IMR-90 (cell line): ENCODE measurements around the gene SCFD1. TPM values are rescaled to one million over a fixed set of nuclear protein-coding genes. Genes with fewer than 3 reads are reported as not detected.
A peak's percentile ranks its signal among the peaks of the same experiment; 100 is the strongest.

Source experiments
- ATAC-seq: fragments of 200-7000 bp; cut with Tn5 transposase; 2 replicates; pipeline ENCODE4 v1.9.1; 2020; ENCODE audit warnings: low read depth, mild to moderate bottlenecking, moderate library complexity
- BruUV-seq: library from RNA; stranded (reverse); fragments of 400-500 nt; replicated peaks from 2 replicates; lab custom pipeline; 2021; lab: Mats Ljungman, UMichigan
- CTCF ChIA-PET: fragments of 300-600 bp; formaldehyde crosslinking; extraction: SDS; loops from one replicate; lab custom pipeline; 2021; ENCODE audit warnings: antibody characterized with exemption; lab: Yijun Ruan, JAX
- POLR2A ChIA-PET: fragments of 300-600 bp; sonication (Branson Sonifier 250); formaldehyde crosslinking; loops from one replicate; lab custom pipeline; 2022; ENCODE audit warnings: antibody characterized with exemption; ENCODE audit not compliant: unreplicated experiment; lab: Charles Lee
- DNase-seq: peaks from one replicate; pipeline ENCODE4 v3.0.0; 2013
- H2AFZ ChIP-seq: replicated peaks from 2 replicates; pipeline ENCODE3; 2013; ENCODE audit warnings: low read length, mild to moderate bottlenecking; ENCODE audit not compliant: poor library complexity
- H2AK5ac ChIP-seq: 2 replicates; pipeline ENCODE4 v1.6.1; 2013; ENCODE audit warnings: low read depth, low read length, inconsistent platforms
- H2AK9ac ChIP-seq: replicated peaks from 2 replicates; pipeline ENCODE3; 2013; ENCODE audit warnings: mild to moderate bottlenecking, low read depth, low read length, moderate library complexity; ENCODE audit not compliant: poor library complexity
- H2BK120ac ChIP-seq: 2 replicates; pipeline ENCODE4 v1.6.1; 2013; ENCODE audit warnings: low read depth, low read length, inconsistent platforms
- H2BK15ac ChIP-seq: 3 replicates; pipeline ENCODE4 v1.6.1; 2013; ENCODE audit warnings: low read depth, low read length, inconsistent platforms
- H2BK20ac ChIP-seq: 2 replicates; pipeline ENCODE4 v1.6.1; 2013; ENCODE audit warnings: low read depth, mild to moderate bottlenecking, inconsistent platforms, low read length, moderate library complexity
- H2BK5ac ChIP-seq: 2 replicates; pipeline ENCODE4 v1.6.1; 2013; ENCODE audit warnings: mild to moderate bottlenecking, low read depth, low read length, inconsistent platforms; ENCODE audit not compliant: poor library complexity, severe bottlenecking
- H3K14ac ChIP-seq: replicated peaks from 2 replicates; pipeline ENCODE4 v1.6.1; 2013; ENCODE audit warnings: low read depth, low read length, inconsistent platforms
- H3K18ac ChIP-seq: 2 replicates; pipeline ENCODE4 v1.6.1; 2013; ENCODE audit warnings: low read depth, low read length, control low read depth
- H3K23ac ChIP-seq: 2 replicates; pipeline ENCODE4 v1.6.1; 2013; ENCODE audit warnings: low read depth, low read length, inconsistent platforms
- H3K27ac ChIP-seq: 2 replicates; pipeline ENCODE4 v1.5.1; 2013; ENCODE audit warnings: mild to moderate bottlenecking, control low read depth, low read length; ENCODE audit not compliant: insufficient read depth
- H3K27me3 ChIP-seq: 2 replicates; pipeline ENCODE4 v1.6.1; 2013; ENCODE audit warnings: low read length; ENCODE audit not compliant: control insufficient read depth, insufficient read depth
- H3K36me3 ChIP-seq: 2 replicates; pipeline ENCODE4 v1.6.1; 2013; ENCODE audit warnings: low read length, mixed read lengths; ENCODE audit not compliant: control insufficient read depth, insufficient read depth
- H3K4ac ChIP-seq: 2 replicates; pipeline ENCODE4 v1.6.1; 2013; ENCODE audit warnings: low read depth, low read length, inconsistent platforms
- H3K4me1 ChIP-seq: 2 replicates; pipeline ENCODE4 v1.6.1; 2013; ENCODE audit warnings: low read length, mixed read lengths; ENCODE audit not compliant: control insufficient read depth, insufficient read depth
- H3K4me2 ChIP-seq: 2 replicates; pipeline ENCODE4 v1.6.1; 2013; ENCODE audit warnings: low read depth, mild to moderate bottlenecking, control low read depth, low read length, moderate library complexity
- H3K4me3 ChIP-seq: 2 replicates; pipeline ENCODE4 v1.5.1; 2013; ENCODE audit warnings: low read depth, mild to moderate bottlenecking, control low read depth, low read length, moderate library complexity; ENCODE audit not compliant: insufficient read depth
- H3K56ac ChIP-seq: 2 replicates; pipeline ENCODE4 v1.6.1; 2013; ENCODE audit warnings: low read length, inconsistent platforms; ENCODE audit not compliant: insufficient read depth; ENCODE audit errors: extremely low read depth
- H3K79me1 ChIP-seq, 2 experiments: 2 replicates each; pipeline ENCODE4 v1.6.1; 2013; ENCODE audit warnings: low read length in 2 of 2, inconsistent platforms in 1 of 2, low read depth in 1 of 2
- H3K9ac ChIP-seq: 2 replicates; pipeline ENCODE4 v1.6.1; 2013; ENCODE audit warnings: low read depth, low read length, control low read depth
- H3K9me1 ChIP-seq: 2 replicates; pipeline ENCODE4 v1.6.1; 2013; ENCODE audit warnings: low read length, inconsistent platforms; ENCODE audit not compliant: insufficient read depth
- H3K9me3 ChIP-seq: 2 replicates; pipeline ENCODE4 v1.6.1; 2013; ENCODE audit warnings: low read length; ENCODE audit not compliant: control insufficient read depth, insufficient read depth
- H4K20me1 ChIP-seq: 2 replicates; pipeline ENCODE4 v1.6.1; 2013; ENCODE audit warnings: low read length, inconsistent platforms; ENCODE audit not compliant: insufficient read depth
- H4K5ac ChIP-seq: 2 replicates; pipeline ENCODE4 v1.6.1; 2013; ENCODE audit warnings: mild to moderate bottlenecking, low read depth, low read length, control low read depth
- H4K8ac ChIP-seq, 2 experiments: 2 replicates each; pipeline ENCODE4 v1.6.1; 2013; ENCODE audit warnings: low read depth in 2 of 2, low read length in 2 of 2, control low read depth in 1 of 2, inconsistent platforms in 1 of 2
- H4K91ac ChIP-seq: 2 replicates; pipeline ENCODE4 v1.6.1; 2013; ENCODE audit warnings: low read depth, low read length, inconsistent platforms; ENCODE audit not compliant: insufficient read depth
- BHLHE40 ChIP-seq: fragments of 150-350 bp; IDR thresholded peaks from 2 replicates; pipeline ENCODE4 v1.6.1; 2016; ENCODE audit warnings: mild to moderate bottlenecking, low read depth, low read length
- CEBPB ChIP-seq: IDR thresholded peaks from 2 replicates; pipeline ENCODE4 v1.6.1; 2012; ENCODE audit warnings: low read depth, low read length, improper control_type of control experiment
- CHD1 ChIP-seq: IDR thresholded peaks from 2 replicates; pipeline ENCODE4 v1.6.1; 2012; ENCODE audit warnings: low read depth, low read length, improper control_type of control experiment
- FOS ChIP-seq: fragments of 150-350 bp; IDR thresholded peaks from 2 replicates; pipeline ENCODE4 v1.6.1; 2016; ENCODE audit warnings: low read depth, low read length
- MAFK ChIP-seq: IDR thresholded peaks from 2 replicates; pipeline ENCODE4 v1.6.1; 2012; ENCODE audit warnings: low read depth, low read length, improper control_type of control experiment
- MAZ ChIP-seq: IDR thresholded peaks from 2 replicates; pipeline ENCODE4 v1.6.1; 2012; ENCODE audit warnings: low read depth, mild to moderate bottlenecking, low read length, improper control_type of control experiment, moderate library complexity, borderline replicate concordance
- MXI1 ChIP-seq: IDR thresholded peaks from 2 replicates; pipeline ENCODE4 v1.6.1; 2012; ENCODE audit warnings: low read depth, mild to moderate bottlenecking, low read length, moderate library complexity, borderline replicate concordance
- NFE2L2 ChIP-seq: fragments of 150-350 bp; IDR thresholded peaks from 2 replicates; pipeline ENCODE4 v1.6.1; 2016; ENCODE audit warnings: low read depth, mild to moderate bottlenecking, low read length
- POLR2A ChIP-seq: IDR thresholded peaks from 2 replicates; pipeline ENCODE4 v1.6.1; 2012; ENCODE audit warnings: mild to moderate bottlenecking, low read depth, low read length
- RAD21 ChIP-seq: IDR thresholded peaks from 2 replicates; pipeline ENCODE4 v1.6.1; 2012; ENCODE audit warnings: low read length, improper control_type of control experiment
- RCOR1 ChIP-seq: IDR thresholded peaks from 2 replicates; pipeline ENCODE4 v1.6.1; 2012; ENCODE audit warnings: mild to moderate bottlenecking, low read length, improper control_type of control experiment; ENCODE audit not compliant: insufficient replicate concordance
- RFX5 ChIP-seq: IDR thresholded peaks from 2 replicates; pipeline ENCODE4 v1.8.0; 2012; ENCODE audit warnings: low read depth, mild to moderate bottlenecking, low read length, moderate library complexity
- SMC3 ChIP-seq: fragments of 150-350 bp; IDR thresholded peaks from 2 replicates; pipeline ENCODE4 v1.6.1; 2016; ENCODE audit warnings: low read depth, mild to moderate bottlenecking, antibody characterized with exemption, low read length, moderate library complexity
- WGBS, 2 experiments: methylation state at CpG; one replicate each; pipeline versions ENCODE4 v1.1.5 to v1.1.7; 2013; ENCODE audit warnings: missing lambda C conversion rate in 2 of 2; ENCODE audit not compliant: insufficient read length in 1 of 2; ENCODE audit errors: extremely low coverage in 2 of 2; 5-methylcytosine and 5-hydroxymethylcytosine counted together
- dilution Hi-C: fragments of 300-500 bp; cut with HindIII; formaldehyde crosslinking; loops from one replicate; pipeline ENCODE4 v1.14.3; 2018; ENCODE audit warnings: low sequenced_read_pairs; ENCODE audit not compliant: unreplicated experiment
- in situ Hi-C: fragments of 300-500 bp; cut with MboI; formaldehyde crosslinking; loops from 3 replicates; pipeline ENCODE4 v1.14.3; 2019; ENCODE audit warnings: low sequenced_read_pairs, inconsistent platforms, mixed read lengths
- intact Hi-C: fragments of 100-400 bp; cut with micrococcal nuclease; formaldehyde crosslinking; loops from 2 replicates; pipeline ENCODE4 v1.10.0; 2022
- polyA plus RNA-seq, 3 experiments: library from polyadenylated mRNA; depleted of rRNA; stranded (reverse); fragments of >200 nt; gene quantifications; 2 replicates each; pipeline ENCODE4 v1.2.3, GENCODE V29; 2012; ENCODE audit warnings: low replicate concordance in 1 of 3
- total RNA-seq: library from RNA; depleted of rRNA; stranded (reverse); fragments of >200 nt; gene quantifications from 2 replicates; pipeline ENCODE4 v1.2.3, GENCODE V29; 2012
- TF ChIP-seq, protein P1 (sequence below): fragments of 150-350 bp; IDR thresholded peaks from 2 replicates; pipeline ENCODE4 v1.6.1; 2016; ENCODE audit warnings: low read depth, mild to moderate bottlenecking, low read length, moderate library complexity, borderline replicate concordance
- TF ChIP-seq, protein P2 (sequence below): fragments of 150-350 bp; IDR thresholded peaks from 2 replicates; pipeline ENCODE4 v1.6.1; 2017; ENCODE audit warnings: mild to moderate bottlenecking, antibody characterized with exemption, low read length, low read depth
- TF ChIP-seq, protein P3 (sequence below): conservative IDR thresholded peaks from 2 replicates; pipeline ENCODE4 v1.5.1; 2012; ENCODE audit warnings: mild to moderate bottlenecking, low read depth, low read length, improper control_type of control experiment

Gene SCFD1
- total and polyA plus RNA-seq, 2 of the 4 experiments (the other 2 are of a cell fraction): 51.4 to 74.0 TPM

DNA sequence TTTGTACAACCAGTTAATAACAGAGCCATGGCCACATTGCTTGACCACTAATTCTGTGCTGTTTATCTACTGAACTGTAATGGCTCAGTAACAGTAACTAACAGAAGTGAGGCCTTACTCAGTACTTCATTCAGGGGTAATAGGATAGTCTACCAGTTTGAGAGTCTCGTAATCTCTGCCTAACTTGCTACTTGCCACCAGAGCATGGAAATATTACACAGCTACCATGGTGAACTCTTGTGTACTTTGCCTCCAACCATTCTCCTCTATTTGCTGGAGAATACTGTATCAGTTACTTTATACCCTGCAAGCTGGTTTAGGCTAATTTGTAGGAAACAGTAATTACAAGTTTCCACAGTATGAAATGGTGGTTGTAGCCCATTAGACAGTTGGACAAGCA lies 10.6 kb downstream of the SCFD1 start:
- no peak for TF ChIP-seq RCOR1
- TF ChIP-seq POLR2A: no peak
- no peak for TF ChIP-seq CEBPB
- TF ChIP-seq, protein P1, sequence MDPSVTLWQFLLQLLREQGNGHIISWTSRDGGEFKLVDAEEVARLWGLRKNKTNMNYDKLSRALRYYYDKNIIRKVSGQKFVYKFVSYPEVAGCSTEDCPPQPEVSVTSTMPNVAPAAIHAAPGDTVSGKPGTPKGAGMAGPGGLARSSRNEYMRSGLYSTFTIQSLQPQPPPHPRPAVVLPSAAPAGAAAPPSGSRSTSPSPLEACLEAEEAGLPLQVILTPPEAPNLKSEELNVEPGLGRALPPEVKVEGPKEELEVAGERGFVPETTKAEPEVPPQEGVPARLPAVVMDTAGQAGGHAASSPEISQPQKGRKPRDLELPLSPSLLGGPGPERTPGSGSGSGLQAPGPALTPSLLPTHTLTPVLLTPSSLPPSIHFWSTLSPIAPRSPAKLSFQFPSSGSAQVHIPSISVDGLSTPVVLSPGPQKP: no peak
- no peak for TF ChIP-seq MXI1
- TF ChIP-seq RFX5: no peak
- no peak for TF ChIP-seq MAFK
- TF ChIP-seq, protein P2, sequence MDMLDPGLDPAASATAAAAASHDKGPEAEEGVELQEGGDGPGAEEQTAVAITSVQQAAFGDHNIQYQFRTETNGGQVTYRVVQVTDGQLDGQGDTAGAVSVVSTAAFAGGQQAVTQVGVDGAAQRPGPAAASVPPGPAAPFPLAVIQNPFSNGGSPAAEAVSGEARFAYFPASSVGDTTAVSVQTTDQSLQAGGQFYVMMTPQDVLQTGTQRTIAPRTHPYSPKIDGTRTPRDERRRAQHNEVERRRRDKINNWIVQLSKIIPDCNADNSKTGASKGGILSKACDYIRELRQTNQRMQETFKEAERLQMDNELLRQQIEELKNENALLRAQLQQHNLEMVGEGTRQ: no peak
- no peak for TF ChIP-seq RAD21
- TF ChIP-seq NFE2L2: no peak
- no peak for TF ChIP-seq CHD1
- no peak for TF ChIP-seq SMC3
- TF ChIP-seq BHLHE40: no peak
- TF ChIP-seq FOS: no peak
- TF ChIP-seq, protein P3, sequence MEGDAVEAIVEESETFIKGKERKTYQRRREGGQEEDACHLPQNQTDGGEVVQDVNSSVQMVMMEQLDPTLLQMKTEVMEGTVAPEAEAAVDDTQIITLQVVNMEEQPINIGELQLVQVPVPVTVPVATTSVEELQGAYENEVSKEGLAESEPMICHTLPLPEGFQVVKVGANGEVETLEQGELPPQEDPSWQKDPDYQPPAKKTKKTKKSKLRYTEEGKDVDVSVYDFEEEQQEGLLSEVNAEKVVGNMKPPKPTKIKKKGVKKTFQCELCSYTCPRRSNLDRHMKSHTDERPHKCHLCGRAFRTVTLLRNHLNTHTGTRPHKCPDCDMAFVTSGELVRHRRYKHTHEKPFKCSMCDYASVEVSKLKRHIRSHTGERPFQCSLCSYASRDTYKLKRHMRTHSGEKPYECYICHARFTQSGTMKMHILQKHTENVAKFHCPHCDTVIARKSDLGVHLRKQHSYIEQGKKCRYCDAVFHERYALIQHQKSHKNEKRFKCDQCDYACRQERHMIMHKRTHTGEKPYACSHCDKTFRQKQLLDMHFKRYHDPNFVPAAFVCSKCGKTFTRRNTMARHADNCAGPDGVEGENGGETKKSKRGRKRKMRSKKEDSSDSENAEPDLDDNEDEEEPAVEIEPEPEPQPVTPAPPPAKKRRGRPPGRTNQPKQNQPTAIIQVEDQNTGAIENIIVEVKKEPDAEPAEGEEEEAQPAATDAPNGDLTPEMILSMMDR: no peak
- no peak for TF ChIP-seq MAZ
- H3K23ac ChIP-seq: peak overlapping the region; percentile 38; the same call in 1 of the 2 replicates
- no peak overlapping the region for H3K27ac ChIP-seq
- H3K14ac ChIP-seq: no peak overlapping the region; the same call in 1 of the 2 replicates
- no peak overlapping the region for H3K18ac ChIP-seq
- H2BK20ac ChIP-seq: no peak overlapping the region
- no peaks in the 10 kb centered on the region for H3K27me3 ChIP-seq
- ChIA-PET POLR2A (no interaction called here), CTCF (no interaction called here)
- H4K5ac ChIP-seq: no peak overlapping the region
- H2BK120ac ChIP-seq: no peak overlapping the region
- no peak overlapping the region for H3K4ac ChIP-seq
- peaks cover 14% of the 10 kb centered on the region for H3K36me3 ChIP-seq
- WGBS, 2 experiments: no CpG with 5 or more reads among the region's 1 CpG
- no peak overlapping the region for H2AFZ ChIP-seq
- H2BK15ac ChIP-seq: no peak overlapping the region
- H3K4me1 ChIP-seq: peaks cover 2% of the 10 kb centered on the region
- ATAC-seq (no peak), DNase-seq (no peak)
- dilution Hi-C loops: no loop called here
- in situ Hi-C loops: no loop called here
- no peak overlapping the region for H4K91ac ChIP-seq
- H4K8ac ChIP-seq: no peak overlapping the region
- no peak overlapping the region for H3K4me2 ChIP-seq
- no peak overlapping the region for H3K9ac ChIP-seq
- H2BK5ac ChIP-seq: no peak overlapping the region
- H2AK5ac ChIP-seq: no peak overlapping the region
- no peaks in the 10 kb centered on the region for H3K9me3 ChIP-seq
- H3K79me1 ChIP-seq: peaks cover 15 to 30% of the 10 kb centered on the region in 2 experiments
- no peak overlapping the region for H2AK9ac ChIP-seq
- no TSS peak for BruUV-seq
- H4K20me1 ChIP-seq: peaks cover 16% of the 10 kb centered on the region; the same call in 1 of the 2 replicates
- H3K56ac ChIP-seq: no peak overlapping the region
- no peak overlapping the region for H3K4me3 ChIP-seq
- peaks cover 4% of the 10 kb centered on the region for H3K9me1 ChIP-seq
- intact Hi-C loops: no loop called here
